ENCODE data around the gene LRRC37B. TPM values are rescaled to one million over a fixed set of nuclear protein-coding genes. Genes with fewer than 3 reads are reported as not detected.
"Not testable (repeated sequence)": the region's sequence is repeated elsewhere in the genome, so short reads cannot be mapped to it uniquely, and the experiment has no call there.

LRRC37B gene
- total RNA-seq (2021), result 17.9 and 19.1 TPM in 2 replicates
- long read RNA-seq, partial matches to known transcripts, result 0 of 4 reads
- long read RNA-seq, other reads (novel, unspliced or antisense), result 3 of 4 reads

DNA sequence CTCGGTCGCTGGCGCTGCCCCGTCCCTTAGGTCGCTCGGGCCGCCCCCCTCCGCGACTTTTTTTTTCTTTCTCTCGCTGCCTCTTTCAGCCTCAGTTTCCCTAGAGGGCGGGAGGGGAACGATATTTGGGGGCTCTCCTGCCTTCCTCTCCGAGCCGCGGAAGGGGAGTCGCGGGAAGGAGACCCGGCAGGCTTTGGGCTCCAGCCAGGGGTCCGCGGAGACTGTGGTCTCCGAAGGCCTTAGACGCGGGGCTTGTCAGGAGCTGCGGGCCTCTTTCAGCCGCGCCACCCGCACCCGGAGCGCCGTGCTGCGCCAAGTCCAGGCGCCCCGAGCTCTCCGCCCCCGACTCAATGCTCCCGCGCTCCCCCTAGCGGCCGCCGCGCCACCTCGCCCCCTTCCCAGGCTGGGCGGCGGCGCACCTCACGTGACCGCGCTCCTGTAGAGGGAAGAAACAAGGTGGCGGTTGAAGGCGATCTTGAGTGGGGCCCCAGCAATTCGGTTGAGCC lies at the start of gene LRRC37B:
Gene LRRC37B (plus strand): TSS at position 427 of the 506 bp plus-strand sequence. CDS start 14,010 bp downstream, outside the sequence.
- Histone ChIP-seq H3K4ac (ENCODE audit: low read depth, low read length) (no peak within 1 kb of the TSS), H2BK120ac (ENCODE audit: low read depth, low read length, poor library complexity, severe bottlenecking) (no peak within 1 kb of the TSS), H2AK5ac (ENCODE audit: insufficient read length, low read length) (no peak within 1 kb of the TSS), H2BK12ac (ENCODE audit: insufficient read length, low read depth, low read length) (no peak within 1 kb of the TSS), H4K5ac (ENCODE audit: insufficient read length, low read depth, low read length) (no peak within 1 kb of the TSS), H3K4me2 (ENCODE audit: insufficient read depth, insufficient read length, low read length) (peak within 1 kb of the TSS; percentile 65), H3K56ac (ENCODE audit: insufficient read length, low read depth, low read length) (no peak within 1 kb of the TSS), H3K23me2 (ENCODE audit: insufficient read length, low read depth, low read length, poor library complexity, severe bottlenecking) (peaks cover 10% of the 10 kb centered on the region), H3K14ac (ENCODE audit: insufficient read depth, low read length) (peak within 1 kb of the TSS; percentile 42), H2AFZ (ENCODE audit: low read length) (peak within 1 kb of the TSS; percentile 45), H4K91ac (ENCODE audit: insufficient read length, low read depth, low read length) (no peak within 1 kb of the TSS), H4K20me1 (ENCODE audit: control insufficient read depth, insufficient read depth, insufficient read length) (no peaks in the 10 kb centered on the region), H3K23ac (ENCODE audit: insufficient read length, low read depth, low read length) (no peak within 1 kb of the TSS), H3K9me3 (ENCODE audit: control insufficient read depth, low read depth, low read length) (no peaks in the 10 kb centered on the region), H3K4me1 (ENCODE audit: insufficient read depth, low read length) (no peaks in the 10 kb centered on the region; the same call in 1 of the 2 replicates), H4K8ac (replicated peaks; ENCODE audit: insufficient read length, low read depth, low read length) (no peak within 1 kb of the TSS), H2BK5ac (ENCODE audit: insufficient read length, low read length) (no peak within 1 kb of the TSS), H3K79me1 (ENCODE audit: insufficient read depth, low read depth, low read length, poor library complexity, severe bottlenecking) (no peaks in the 10 kb centered on the region), H3K27me3 (ENCODE audit: insufficient read depth, low read length) (no peaks in the 10 kb centered on the region), H2BK15ac (ENCODE audit: low read depth, low read length) (no peak within 1 kb of the TSS), H3K18ac (ENCODE audit: insufficient read length, low read depth, low read length) (peak within 1 kb of the TSS; percentile 1), H2BK20ac (ENCODE audit: low read depth, low read length, poor library complexity, severe bottlenecking) (no peak within 1 kb of the TSS), H3K9ac (ENCODE audit: extremely low read depth, insufficient read length, low read length) (peak within 1 kb of the TSS; percentile 68), H3K79me2 (ENCODE audit: insufficient read depth, low read length) (peaks cover 4% of the 10 kb centered on the region; the same call in 1 of the 2 replicates), H3K27ac (ENCODE audit: insufficient read length, low read depth, low read length) (no peak within 1 kb of the TSS), H3T11ph (ENCODE audit: low read length) (no peak within 1 kb of the TSS)
- TF ChIP-seq, protein P1, sequence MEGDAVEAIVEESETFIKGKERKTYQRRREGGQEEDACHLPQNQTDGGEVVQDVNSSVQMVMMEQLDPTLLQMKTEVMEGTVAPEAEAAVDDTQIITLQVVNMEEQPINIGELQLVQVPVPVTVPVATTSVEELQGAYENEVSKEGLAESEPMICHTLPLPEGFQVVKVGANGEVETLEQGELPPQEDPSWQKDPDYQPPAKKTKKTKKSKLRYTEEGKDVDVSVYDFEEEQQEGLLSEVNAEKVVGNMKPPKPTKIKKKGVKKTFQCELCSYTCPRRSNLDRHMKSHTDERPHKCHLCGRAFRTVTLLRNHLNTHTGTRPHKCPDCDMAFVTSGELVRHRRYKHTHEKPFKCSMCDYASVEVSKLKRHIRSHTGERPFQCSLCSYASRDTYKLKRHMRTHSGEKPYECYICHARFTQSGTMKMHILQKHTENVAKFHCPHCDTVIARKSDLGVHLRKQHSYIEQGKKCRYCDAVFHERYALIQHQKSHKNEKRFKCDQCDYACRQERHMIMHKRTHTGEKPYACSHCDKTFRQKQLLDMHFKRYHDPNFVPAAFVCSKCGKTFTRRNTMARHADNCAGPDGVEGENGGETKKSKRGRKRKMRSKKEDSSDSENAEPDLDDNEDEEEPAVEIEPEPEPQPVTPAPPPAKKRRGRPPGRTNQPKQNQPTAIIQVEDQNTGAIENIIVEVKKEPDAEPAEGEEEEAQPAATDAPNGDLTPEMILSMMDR (conservative IDR thresholded peaks at IDR 0.05), result peak; percentile 99
- Mint-ChIP-seq H3K27ac (peak within 1 kb of the TSS in 2 of 3 experiments; percentile 36 to 96; a peak in 5 of 7 replicates), H3K9me3 (no peaks in the 10 kb centered on the region), H3K4me3 (peak within 1 kb of the TSS; percentile 74 to 92), H3K4me1 (peaks cover 17 to 20% of the 10 kb centered on the region in 2 experiments), H3K36me3 (ENCODE audit: insufficient read depth in 1 of 3, low read depth in 3 of 3) (peaks cover 3 to 15% (median 6%) of the 10 kb centered on the region in 3 experiments; a peak in 5 of 7 replicates), H3K27me3 (ENCODE audit: low read depth) (peaks cover 16% of the 10 kb centered on the region)
- peak; percentile 94 for DNase-seq
- no CpG with 5 or more reads among the region's 51 CpGs for WGBS (ENCODE audit: extremely low coverage, insufficient read length, low lambda C conversion rate)

DNA sequence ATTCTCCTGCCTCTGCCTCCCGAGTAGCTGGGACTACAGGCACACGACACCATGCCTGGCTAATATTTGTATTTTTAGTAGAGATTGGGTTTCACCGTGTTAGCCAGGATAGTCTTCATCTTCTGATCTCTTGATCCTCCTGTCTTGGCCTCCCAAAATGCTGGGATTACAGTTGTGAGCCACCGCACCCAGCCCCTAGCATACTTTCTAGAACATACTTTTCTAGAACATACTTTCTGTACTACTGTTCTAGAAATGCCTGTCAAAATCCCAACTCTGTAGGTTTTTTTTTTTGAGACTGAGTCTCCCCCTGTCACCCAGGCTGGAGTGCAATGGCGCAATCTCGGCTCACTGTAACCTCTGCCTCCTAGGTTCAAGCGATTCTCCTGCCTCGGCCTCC lies 43.1 kb upstream of the LRRC37B start:
- H3K23ac ChIP-seq (ENCODE audit: insufficient read length, low read depth, low read length); H4K91ac ChIP-seq (ENCODE audit: insufficient read length, low read depth, low read length); H2BK20ac ChIP-seq (ENCODE audit: low read depth, low read length, poor library complexity, severe bottlenecking); H4K8ac ChIP-seq (replicated peaks; ENCODE audit: insufficient read length, low read depth, low read length); H2BK12ac ChIP-seq (ENCODE audit: insufficient read length, low read depth, low read length); H2BK120ac ChIP-seq (ENCODE audit: low read depth, low read length, poor library complexity, severe bottlenecking); H2BK15ac ChIP-seq (ENCODE audit: low read depth, low read length); H4K20me1 ChIP-seq (ENCODE audit: control insufficient read depth, insufficient read depth, insufficient read length); H2AFZ ChIP-seq (ENCODE audit: low read length); H3K27ac ChIP-seq (ENCODE audit: insufficient read length, low read depth, low read length); H3K9me3 Mint-ChIP-seq; H2AK5ac ChIP-seq (ENCODE audit: insufficient read length, low read length); H3K23me2 ChIP-seq (ENCODE audit: insufficient read length, low read depth, low read length, poor library complexity, severe bottlenecking); H3K56ac ChIP-seq (ENCODE audit: insufficient read length, low read depth, low read length); H4K5ac ChIP-seq (ENCODE audit: insufficient read length, low read depth, low read length); H3K4me3 Mint-ChIP-seq; H3K18ac ChIP-seq (ENCODE audit: insufficient read length, low read depth, low read length); H3K4me2 ChIP-seq (ENCODE audit: insufficient read depth, insufficient read length, low read length); H3K4me1 ChIP-seq (ENCODE audit: insufficient read depth, low read length); H3K9me3 ChIP-seq (ENCODE audit: control insufficient read depth, low read depth, low read length); H3K4me1 Mint-ChIP-seq; DNase-seq; H3K14ac ChIP-seq (ENCODE audit: insufficient read depth, low read length); H3K27me3 Mint-ChIP-seq (ENCODE audit: low read depth); H3K79me1 ChIP-seq (ENCODE audit: insufficient read depth, low read depth, low read length, poor library complexity, severe bottlenecking); H3K79me2 ChIP-seq (ENCODE audit: insufficient read depth, low read length); H3T11ph ChIP-seq (ENCODE audit: low read length); H3K9ac ChIP-seq (ENCODE audit: extremely low read depth, insufficient read length, low read length); H2BK5ac ChIP-seq (ENCODE audit: insufficient read length, low read length); H3K4ac ChIP-seq (ENCODE audit: low read depth, low read length); H3K27me3 ChIP-seq (ENCODE audit: insufficient read depth, low read length): not testable (repeated sequence)
- no CpG with 5 or more reads among the region's 8 CpGs for WGBS (ENCODE audit: extremely low coverage, insufficient read length, low lambda C conversion rate)
- H3K27ac Mint-ChIP-seq, result 0 out of 7 replicates have a peak overlapping the region, but pooled peaks of 1 of the 3 experiments have one; percentile 6
- H3K36me3 Mint-ChIP-seq (ENCODE audit: insufficient read depth in 1 of 3, low read depth in 3 of 3), result peaks cover 23 to 83% (median 63%) of the 10 kb centered on the region in 3 experiments; a peak in 6 of 7 replicates

All from H9 (cell line).